Choroid plexus epithelial cell (primary cell): ENCODE measurements around the gene CST3.

Experiments used
- DNase-seq: peaks from one replicate; pipeline ENCODE4 v3.0.0-alpha.2; 2010; ENCODE audit warnings: low read depth
- H3K4me3 ChIP-seq: 2 replicates; pipeline ENCODE4 v1.5.1; 2011; ENCODE audit warnings: low read depth, mild to moderate bottlenecking, control low read depth, low read length, moderate library complexity
- TF ChIP-seq, protein P1 (sequence below): conservative IDR thresholded peaks from 2 replicates; pipeline ENCODE4 v1.5.1; 2011; ENCODE audit warnings: low read depth, mild to moderate bottlenecking, control low read depth, inconsistent platforms, low read length, moderate library complexity

The CST3 gene

DNA sequence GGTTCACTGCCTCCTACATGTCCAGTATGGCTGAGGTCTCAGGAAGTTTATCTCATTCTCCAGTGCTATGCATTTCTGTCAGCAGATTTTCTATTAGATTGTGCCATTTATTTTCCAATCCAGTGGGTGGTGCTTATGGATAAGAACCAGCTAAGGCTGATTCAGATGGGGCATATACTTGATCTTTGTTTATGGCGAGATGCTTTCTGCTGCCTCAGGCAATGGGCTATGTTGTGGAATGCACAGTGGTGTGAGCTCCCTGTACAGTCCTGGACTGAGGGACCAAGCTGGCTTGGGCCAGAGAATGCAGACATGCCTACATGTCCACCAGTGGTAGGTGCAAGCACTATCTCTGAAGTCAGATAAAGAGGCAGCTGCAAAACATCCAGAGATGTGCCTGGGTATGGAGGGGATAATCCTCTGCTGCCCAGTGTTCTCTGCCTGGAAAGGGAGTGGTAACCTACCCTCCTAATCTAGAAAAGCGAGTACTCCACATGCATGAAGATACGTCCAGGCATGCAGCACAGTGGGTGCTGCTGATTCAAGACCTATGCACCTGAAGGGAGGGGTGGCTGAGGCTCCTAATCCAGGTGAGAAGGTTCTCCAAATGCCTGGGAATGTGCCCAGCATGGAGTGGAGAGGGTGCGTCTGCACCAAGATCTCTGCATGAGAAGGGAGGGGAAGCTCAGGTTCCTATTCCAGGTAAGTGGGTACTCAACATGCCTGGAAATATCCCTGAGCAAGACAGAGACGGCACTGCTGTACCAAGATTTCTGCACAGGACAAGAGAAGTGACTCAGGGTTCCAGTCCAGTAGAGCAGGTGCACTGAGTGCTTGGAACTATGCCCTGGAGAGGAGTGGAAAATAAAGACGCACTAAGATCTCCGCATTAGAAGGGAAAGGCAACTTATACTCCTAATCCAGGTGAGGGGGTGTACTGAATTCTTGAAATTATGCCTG is 41.7 kb upstream of the CST3 start:
- TF ChIP-seq, protein P1, sequence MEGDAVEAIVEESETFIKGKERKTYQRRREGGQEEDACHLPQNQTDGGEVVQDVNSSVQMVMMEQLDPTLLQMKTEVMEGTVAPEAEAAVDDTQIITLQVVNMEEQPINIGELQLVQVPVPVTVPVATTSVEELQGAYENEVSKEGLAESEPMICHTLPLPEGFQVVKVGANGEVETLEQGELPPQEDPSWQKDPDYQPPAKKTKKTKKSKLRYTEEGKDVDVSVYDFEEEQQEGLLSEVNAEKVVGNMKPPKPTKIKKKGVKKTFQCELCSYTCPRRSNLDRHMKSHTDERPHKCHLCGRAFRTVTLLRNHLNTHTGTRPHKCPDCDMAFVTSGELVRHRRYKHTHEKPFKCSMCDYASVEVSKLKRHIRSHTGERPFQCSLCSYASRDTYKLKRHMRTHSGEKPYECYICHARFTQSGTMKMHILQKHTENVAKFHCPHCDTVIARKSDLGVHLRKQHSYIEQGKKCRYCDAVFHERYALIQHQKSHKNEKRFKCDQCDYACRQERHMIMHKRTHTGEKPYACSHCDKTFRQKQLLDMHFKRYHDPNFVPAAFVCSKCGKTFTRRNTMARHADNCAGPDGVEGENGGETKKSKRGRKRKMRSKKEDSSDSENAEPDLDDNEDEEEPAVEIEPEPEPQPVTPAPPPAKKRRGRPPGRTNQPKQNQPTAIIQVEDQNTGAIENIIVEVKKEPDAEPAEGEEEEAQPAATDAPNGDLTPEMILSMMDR: no peak
- DNase-seq: no peak
- no peak overlapping the region for H3K4me3 ChIP-seq

DNA sequence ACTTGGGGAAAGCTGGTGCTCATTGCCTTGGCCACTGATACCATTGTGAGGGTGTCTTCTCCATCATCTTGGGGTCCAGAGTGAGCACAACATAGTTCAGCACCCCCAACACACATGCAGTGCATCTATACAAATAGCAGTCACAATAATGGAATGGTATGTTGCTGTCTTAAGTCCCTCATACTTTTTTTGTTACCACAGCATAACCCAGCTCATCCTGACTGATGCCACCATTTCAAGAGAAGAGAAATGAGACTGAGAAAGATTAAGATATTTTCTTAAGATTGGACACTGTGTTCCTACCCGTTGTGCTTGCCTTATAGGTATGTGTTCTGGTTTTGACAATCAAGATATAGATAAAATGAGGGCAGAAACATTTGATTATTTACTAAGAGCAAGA is 35.5 kb upstream of the CST3 start:
- H3K4me3 ChIP-seq: no peak overlapping the region
- TF ChIP-seq, protein P1: no peak
- no peak for DNase-seq

- TF ChIP-seq, protein P1: no peak
- H3K4me3 ChIP-seq: no peak overlapping the region
- DNase-seq: no peak
These were observed 34.4 kb upstream of the CST3 start for GRCh38 chr20:23672158-23672557.

DNA sequence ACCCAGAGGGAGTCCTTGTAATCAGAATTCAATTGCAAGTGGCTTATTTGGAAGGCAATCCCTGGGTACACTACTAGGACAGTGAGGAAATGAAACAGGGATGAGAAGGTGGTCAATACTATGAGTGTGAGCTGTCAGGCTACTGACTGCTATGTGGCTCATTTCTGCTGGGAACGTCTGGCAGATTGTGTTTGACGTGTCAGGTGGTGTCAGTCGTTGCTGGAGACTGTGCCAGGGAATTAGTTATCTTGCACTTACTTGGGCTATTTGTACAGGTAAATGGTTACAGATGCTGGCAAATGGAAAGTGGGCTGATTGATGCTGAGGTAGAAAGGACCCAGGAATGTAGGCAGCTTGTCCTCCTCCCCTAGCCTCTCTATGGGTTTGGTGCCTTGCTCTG is 33.7 kb upstream of the CST3 start:
- H3K4me3 ChIP-seq: no peak overlapping the region
- TF ChIP-seq, protein P1: no peak
- no peak for DNase-seq

GRCh38 chr20:23670361-23670760 is 32.6 kb upstream of the CST3 start:
- TF ChIP-seq, protein P1: no peak
- H3K4me3 ChIP-seq: no peak overlapping the region
- DNase-seq: no peak

DNA sequence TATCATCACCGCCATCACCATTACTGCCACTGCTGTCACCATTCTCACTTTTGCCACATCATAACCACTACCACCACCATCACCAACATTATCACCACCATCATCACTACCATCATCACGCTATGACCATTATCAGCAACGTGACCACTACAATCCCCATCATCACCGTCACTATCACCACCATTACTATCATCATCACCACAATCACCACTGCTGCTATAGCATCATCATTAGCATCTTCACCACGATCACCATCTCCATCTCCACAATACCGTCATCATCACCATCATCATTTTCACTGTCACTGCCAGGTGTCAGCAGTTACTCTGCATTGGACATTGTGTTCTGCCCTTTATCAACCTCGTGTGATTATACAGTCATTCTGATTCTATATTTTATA is 32.1 kb upstream of the CST3 start:
- TF ChIP-seq, protein P1: no peak
- no peak overlapping the region for H3K4me3 ChIP-seq
- DNase-seq: no peak

GRCh38 chr20:23669327-23669726 is 31.6 kb upstream of the CST3 start:
- TF ChIP-seq, protein P1: no peak
- DNase-seq: no peak
- H3K4me3 ChIP-seq: no peak overlapping the region
